OCI-LY1 (cell line): ENCODE results near the gene EXD3.

Experiments used
- H2AFZ ChIP-seq: fragments of 200-600 bp; sonication (generic), shearing (Covaris generic); 2 replicates; pipeline ENCODE4 v1.6.0; 2014; ENCODE audit warnings: antibody characterized with exemption, mild to moderate bottlenecking, low read length
- H3F3A ChIP-seq: fragments of 200-600 bp; sonication (generic), shearing (Covaris generic); 2 replicates; pipeline ENCODE4 v1.6.0; 2014; ENCODE audit warnings: mild to moderate bottlenecking, antibody characterized with exemption, low read length, moderate library complexity; ENCODE audit not compliant: insufficient read depth
- H3K27ac ChIP-seq: fragments of 200-600 bp; sonication (generic); 2 replicates; pipeline ENCODE4 v1.5.1; 2014; ENCODE audit warnings: low read length, mixed run types, mild to moderate bottlenecking, low read depth; ENCODE audit not compliant: poor library complexity, severe bottlenecking
- H3K27me3 ChIP-seq: fragments of 200-600 bp; sonication (generic); 2 replicates; pipeline ENCODE4 v1.6.0; 2014; ENCODE audit warnings: antibody characterized with exemption, mild to moderate bottlenecking, low read length, moderate library complexity; ENCODE audit not compliant: insufficient read depth
- H3K36me3 ChIP-seq: fragments of 200-600 bp; sonication (generic); 2 replicates; pipeline ENCODE4 v1.6.1; 2014; ENCODE audit warnings: mild to moderate bottlenecking, antibody characterized with exemption, low read length, moderate library complexity, mixed read lengths; ENCODE audit not compliant: insufficient read depth
- H3K4me1 ChIP-seq: fragments of 200-600 bp; sonication (generic); 2 replicates; pipeline ENCODE4 v1.5.1; 2014; ENCODE audit warnings: mild to moderate bottlenecking, low read length, moderate library complexity; ENCODE audit not compliant: insufficient read depth, severe bottlenecking
- H3K4me2 ChIP-seq: fragments of 200-600 bp; sonication (generic), shearing (Covaris generic); 2 replicates; pipeline ENCODE4 v1.6.1; 2014; ENCODE audit warnings: low read length
- H3K4me3 ChIP-seq: fragments of 200-600 bp; sonication (generic); 2 replicates; pipeline ENCODE4 v1.5.1; 2014; ENCODE audit warnings: low read length, low read depth, mild to moderate bottlenecking, mixed read lengths; ENCODE audit not compliant: poor library complexity, severe bottlenecking
- H3K79me2 ChIP-seq: fragments of 200-600 bp; shearing (Covaris generic); 2 replicates; pipeline ENCODE4 v1.6.1; 2016; ENCODE audit warnings: mixed run types, low read length, mixed read lengths; ENCODE audit not compliant: insufficient read depth
- H3K9ac ChIP-seq: fragments of 200-600 bp; sonication (generic), shearing (Covaris generic); 2 replicates; pipeline ENCODE4 v1.6.1; 2014; ENCODE audit warnings: mild to moderate bottlenecking, low read length, mixed read lengths
- H3K9me2 ChIP-seq: fragments of 200-600 bp; sonication (generic), shearing (Covaris generic); 2 replicates; pipeline ENCODE4 v1.6.1; 2014; ENCODE audit warnings: low read depth, mild to moderate bottlenecking, low read length, mixed read lengths
- H3K9me3 ChIP-seq: fragments of 200-600 bp; shearing (Covaris generic); 2 replicates; pipeline ENCODE4 v1.6.1; 2014; ENCODE audit warnings: low read length, mixed read lengths
- H4K20me1 ChIP-seq: fragments of 200-600 bp; sonication (generic), shearing (Covaris generic); 2 replicates; pipeline ENCODE4 v1.6.0; 2016; ENCODE audit warnings: mild to moderate bottlenecking, low read length; ENCODE audit not compliant: insufficient read depth
- CTCF ChIP-seq: fragments of 200-600 bp; sonication (generic), shearing (Covaris generic); IDR thresholded peaks from 2 replicates; pipeline ENCODE4 v1.5.1; 2017; ENCODE audit warnings: mild to moderate bottlenecking, antibody characterized with exemption, low read length, moderate library complexity, mixed read lengths
- EZH2 ChIP-seq: fragments of 200-600 bp; sonication (generic), shearing (Covaris generic); IDR thresholded peaks from 2 replicates; pipeline ENCODE4 v1.8.0; 2017; ENCODE audit warnings: borderline replicate concordance, mixed run types, mild to moderate bottlenecking, antibody characterized with exemption, low read length, moderate library complexity, mixed read lengths

The EXD3 gene

GRCh38 chr9:137323531-137324331 is 99.2 kb downstream of the EXD3 start:
- Histone ChIP-seq H3K79me2 (no peaks in the 10 kb centered on the region), H3K9me3 (no peaks in the 10 kb centered on the region), H3K4me1 (peaks cover 6% of the 10 kb centered on the region), H4K20me1 (no peaks in the 10 kb centered on the region), H3K27me3 (peaks cover 4% of the 10 kb centered on the region; the same call in 1 of the 2 replicates), H3F3A (no peaks in the 10 kb centered on the region), H3K4me3 (no peak overlapping the region), H3K36me3 (no peaks in the 10 kb centered on the region), H3K27ac (no peak overlapping the region), H3K4me2 (no peak overlapping the region), H2AFZ (no peak overlapping the region), H3K9ac (no peak overlapping the region), H3K9me2 (no peaks in the 10 kb centered on the region)
- TF ChIP-seq EZH2: no peak

DNA sequence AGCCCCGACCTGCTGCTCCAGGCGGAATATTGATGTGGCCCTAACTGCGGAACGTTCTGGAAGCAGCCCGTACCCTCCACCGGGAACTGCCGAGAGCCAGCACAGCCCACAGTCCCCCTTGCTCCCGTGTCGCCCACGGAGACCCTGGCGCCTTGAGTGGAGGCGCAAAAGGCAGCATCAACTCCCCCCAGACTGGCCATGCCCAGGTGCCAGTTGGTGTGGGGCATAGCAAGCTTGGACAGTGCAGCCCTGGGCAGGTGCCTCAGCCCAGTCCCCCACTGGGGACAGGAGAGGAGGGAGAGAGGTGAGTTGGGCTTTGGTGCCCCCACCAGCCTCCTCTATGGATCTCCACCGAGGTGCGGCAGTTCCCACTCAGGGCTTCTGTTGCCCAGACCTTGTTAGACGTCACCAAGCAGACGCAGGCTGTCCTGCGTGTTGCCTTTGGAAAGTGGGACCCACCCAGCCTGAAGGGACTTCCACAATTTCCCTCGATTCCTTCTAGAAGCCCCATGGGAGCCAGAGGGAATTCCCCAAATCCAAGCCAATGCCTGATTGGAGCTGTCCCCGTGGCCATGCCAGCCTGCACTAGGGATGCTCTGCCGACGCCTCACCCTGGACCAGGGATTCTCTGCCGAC is 101.1 kb downstream of the EXD3 start:
- Histone ChIP-seq H3K36me3 (no peaks in the 10 kb centered on the region), H3K79me2 (no peaks in the 10 kb centered on the region), H3K4me3 (no peak overlapping the region), H4K20me1 (no peaks in the 10 kb centered on the region), H3K9me2 (no peaks in the 10 kb centered on the region), H3K4me2 (no peak overlapping the region), H3F3A (no peaks in the 10 kb centered on the region), H3K9me3 (no peaks in the 10 kb centered on the region), H3K27me3 (peaks cover 4% of the 10 kb centered on the region; the same call in 1 of the 2 replicates), H3K4me1 (peaks cover 6% of the 10 kb centered on the region), H3K27ac (no peak overlapping the region), H2AFZ (no peak overlapping the region), H3K9ac (no peak overlapping the region)
- TF ChIP-seq CTCF (no peak), EZH2 (no peak)

- peaks cover 6% of the 10 kb centered on the region for H3K4me1 ChIP-seq
- H3K9me2 ChIP-seq: no peaks in the 10 kb centered on the region
- H2AFZ ChIP-seq: no peak overlapping the region
- no peaks in the 10 kb centered on the region for H3K79me2 ChIP-seq
- H3K9me3 ChIP-seq: no peaks in the 10 kb centered on the region
- H3K4me3 ChIP-seq: no peak overlapping the region
- H4K20me1 ChIP-seq: no peaks in the 10 kb centered on the region
- no peak overlapping the region for H3K9ac ChIP-seq
- no peak overlapping the region for H3K27ac ChIP-seq
- no peak overlapping the region; the same call in 1 of the 2 replicates for H3K4me2 ChIP-seq
- no peaks in the 10 kb centered on the region for H3K27me3 ChIP-seq
- no peak for TF ChIP-seq EZH2
- no peak for TF ChIP-seq CTCF
- no peaks in the 10 kb centered on the region for H3F3A ChIP-seq
- no peaks in the 10 kb centered on the region for H3K36me3 ChIP-seq
Observed at GRCh38 chr9:137320555-137321384, 102.2 kb downstream of the EXD3 start.
